GM23338 (cell line): ENCODE results near the gene AP3S1.

Experiments
- CREB1 ChIP-seq: fragments of 250-450 bp; sonication (Bioruptor Pico); IDR thresholded peaks from 2 replicates; pipeline ENCODE4 v1.5.0; 2020; ENCODE audit warnings: low read depth, mild to moderate bottlenecking, moderate library complexity
- CTCF ChIP-seq, 2 experiments: fragments of 200-600 bp in 1 of 2; sonication (generic) in 1 of 2; conservative IDR thresholded peaks; 2 replicates each; pipeline versions ENCODE4 v1.5.1 to v1.6.1; 2016 to 2017; ENCODE audit warnings: antibody characterized with exemption in 2 of 2, low read depth in 2 of 2, mild to moderate bottlenecking in 2 of 2, moderate library complexity in 1 of 2
- ETS1 ChIP-seq: IDR thresholded peaks from 2 replicates; pipeline ENCODE4 v1.6.1; 2016; ENCODE audit warnings: antibody characterized with exemption
- EZH2 ChIP-seq: fragments of 200-600 bp; sonication (generic); IDR thresholded peaks from one replicate; pipeline ENCODE4 v1.8.0; 2017; ENCODE audit warnings: antibody characterized with exemption, mild to moderate bottlenecking, low read depth; ENCODE audit not compliant: unreplicated experiment
- EZH2phosphoT487 ChIP-seq: fragments of 200-600 bp; sonication (generic); IDR thresholded peaks from one replicate; pipeline ENCODE4 v1.8.1; 2018; ENCODE audit warnings: antibody characterized with exemption; ENCODE audit not compliant: unreplicated experiment
- JUNB ChIP-seq: IDR thresholded peaks from one replicate; pipeline ENCODE4 v1.6.1; 2016; ENCODE audit warnings: antibody characterized with exemption; ENCODE audit not compliant: unreplicated experiment
- NANOG ChIP-seq: IDR thresholded peaks from 2 replicates; pipeline ENCODE4 v1.6.1; 2016; ENCODE audit warnings: antibody characterized with exemption, borderline replicate concordance
- POLR2AphosphoS5 ChIP-seq: IDR thresholded peaks from 2 replicates; pipeline ENCODE4 v1.6.1; 2016; ENCODE audit warnings: antibody characterized with exemption, low read depth
- REST ChIP-seq: IDR thresholded peaks from one replicate; pipeline ENCODE4 v1.6.1; 2018; ENCODE audit warnings: antibody characterized with exemption; ENCODE audit not compliant: unreplicated experiment
- ZNF114 ChIP-seq: fragments of 250-450 bp; sonication (Bioruptor Pico); IDR thresholded peaks from 2 replicates; pipeline ENCODE4 v1.5.0; 2020; ENCODE audit warnings: mild to moderate bottlenecking, moderate library complexity
- ZNF331 ChIP-seq: fragments of 250-450 bp; sonication (Bioruptor Pico); IDR thresholded peaks from 2 replicates; pipeline ENCODE4 v1.5.0; 2020; ENCODE audit warnings: low read depth, mild to moderate bottlenecking, moderate library complexity
- ZNF462 ChIP-seq: fragments of 250-450 bp; sonication (Bioruptor Pico); IDR thresholded peaks from 2 replicates; pipeline ENCODE4 v1.5.0; 2020; ENCODE audit warnings: mild to moderate bottlenecking, moderate library complexity

GRCh38 chr5:115807654-115808052, 34.1 kb upstream of the AP3S1 start:
- TF ChIP-seq CTCF (conservative IDR thresholded peaks at IDR 0.05; ENCODE audit: low read depth in 2 of 2) (no peak), POLR2AphosphoS5 (no peak), EZH2 (no peak), EZH2phosphoT487 (no peak), CREB1 (CRISPR knock-in tag) (no peak), REST (no peak), NANOG (no peak), JUNB (no peak), ETS1 (no peak), ZNF331 (CRISPR knock-in tag) (no peak), ZNF114 (CRISPR knock-in tag) (no peak), ZNF462 (CRISPR knock-in tag) (no peak)
